ENCODE data around the gene NANP. TPM values are rescaled to one million over a fixed set of nuclear protein-coding genes. Genes with fewer than 3 reads are reported as not detected.

NANP gene
- total and polyA plus RNA-seq, 2 of the 13 experiments (the other 11 are each of a cell fraction or from before 2014, with no cell fraction given): 8.9 to 21.5 TPM

- TF ChIP-seq HINFP (CRISPR knock-in tag; IDR thresholded peaks at IDR 0.05; ENCODE audit: low read depth): no peak; the same call in 1 of the 2 replicates
- no peak for TF ChIP-seq ZNF674 (CRISPR knock-in tag; IDR thresholded peaks at IDR 0.05; ENCODE audit: low read depth)
- no peak; the same call in 1 of the 2 replicates for TF ChIP-seq ZNF609 (CRISPR knock-in tag; IDR thresholded peaks at IDR 0.05; ENCODE audit: borderline replicate concordance)
- no peak for TF ChIP-seq FOXK1 (CRISPR knock-in tag; IDR thresholded peaks at IDR 0.05; ENCODE audit: borderline replicate concordance, low read depth)
- TF ChIP-seq ZNF646 (CRISPR knock-in tag; IDR thresholded peaks at IDR 0.05): 0 out of 2 replicates have a peak, but pooled peaks have one; percentile 42
- TF ChIP-seq MED13 (CRISPR knock-in tag; IDR thresholded peaks at IDR 0.05): no peak
- no peak for TF ChIP-seq MEIS1 (CRISPR knock-in tag; IDR thresholded peaks at IDR 0.05; ENCODE audit: borderline replicate concordance)
- TF ChIP-seq FLYWCH1 (CRISPR knock-in tag; IDR thresholded peaks at IDR 0.05): no peak
- TF ChIP-seq NFRKB (IDR thresholded peaks at IDR 0.05): no peak
- no peak for TF ChIP-seq PRMT3 (CRISPR knock-in tag; IDR thresholded peaks at IDR 0.05; ENCODE audit: borderline replicate concordance, low read depth)
- TF ChIP-seq ZNF512B (CRISPR knock-in tag; IDR thresholded peaks at IDR 0.05; ENCODE audit: borderline replicate concordance): peak; percentile 90; the same call in 1 of the 2 replicates
Measured at GRCh38 chr20:25622450-25623224, 1.2 kb downstream of the NANP start (continued).

All from HepG2 (cell line).